GM13976 (cell line): ENCODE data around the gene AR.

Experiments used
- DNase-seq: peaks from one replicate; pipeline ENCODE4 v3.0.0; 2012; ENCODE audit warnings: low spot score
- in situ Hi-C: fragments of 300-500 bp; cut with MboI; formaldehyde crosslinking; loops from one replicate; pipeline ENCODE4 v1.12.0; 2022; ENCODE audit warnings: low sequenced_read_pairs, mixed read lengths, inconsistent platforms; ENCODE audit not compliant: unreplicated experiment
- TF ChIP-seq, protein P1 (sequence below): IDR thresholded peaks from 2 replicates; pipeline ENCODE4 v1.5.1; 2012; ENCODE audit warnings: borderline replicate concordance, mild to moderate bottlenecking; ENCODE audit not compliant: insufficient read depth; ENCODE audit errors: extremely low read depth, missing control alignments, control extremely low read depth

Gene AR

DNA sequence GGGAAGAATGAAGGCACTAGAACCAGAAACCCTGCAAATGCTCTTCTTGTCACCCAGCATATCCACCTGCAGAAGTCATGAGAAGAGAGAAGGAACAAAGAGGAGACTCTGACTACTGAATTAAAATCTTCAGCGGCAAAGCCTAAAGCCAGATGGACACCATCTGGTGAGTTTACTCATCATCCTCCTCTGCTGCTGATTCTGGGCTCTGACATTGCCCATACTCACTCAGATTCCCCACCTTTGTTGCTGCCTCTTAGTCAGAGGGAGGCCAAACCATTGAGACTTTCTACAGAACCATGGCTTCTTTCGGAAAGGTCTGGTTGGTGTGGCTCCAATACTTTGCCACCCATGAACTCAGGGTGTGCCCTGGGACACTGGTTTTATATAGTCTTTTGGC lies 181.7 kb downstream of the AR start:
- no peak for DNase-seq
- TF ChIP-seq, protein P1, sequence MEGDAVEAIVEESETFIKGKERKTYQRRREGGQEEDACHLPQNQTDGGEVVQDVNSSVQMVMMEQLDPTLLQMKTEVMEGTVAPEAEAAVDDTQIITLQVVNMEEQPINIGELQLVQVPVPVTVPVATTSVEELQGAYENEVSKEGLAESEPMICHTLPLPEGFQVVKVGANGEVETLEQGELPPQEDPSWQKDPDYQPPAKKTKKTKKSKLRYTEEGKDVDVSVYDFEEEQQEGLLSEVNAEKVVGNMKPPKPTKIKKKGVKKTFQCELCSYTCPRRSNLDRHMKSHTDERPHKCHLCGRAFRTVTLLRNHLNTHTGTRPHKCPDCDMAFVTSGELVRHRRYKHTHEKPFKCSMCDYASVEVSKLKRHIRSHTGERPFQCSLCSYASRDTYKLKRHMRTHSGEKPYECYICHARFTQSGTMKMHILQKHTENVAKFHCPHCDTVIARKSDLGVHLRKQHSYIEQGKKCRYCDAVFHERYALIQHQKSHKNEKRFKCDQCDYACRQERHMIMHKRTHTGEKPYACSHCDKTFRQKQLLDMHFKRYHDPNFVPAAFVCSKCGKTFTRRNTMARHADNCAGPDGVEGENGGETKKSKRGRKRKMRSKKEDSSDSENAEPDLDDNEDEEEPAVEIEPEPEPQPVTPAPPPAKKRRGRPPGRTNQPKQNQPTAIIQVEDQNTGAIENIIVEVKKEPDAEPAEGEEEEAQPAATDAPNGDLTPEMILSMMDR, result no peak
- in situ Hi-C loops, result no loop called here

DNA sequence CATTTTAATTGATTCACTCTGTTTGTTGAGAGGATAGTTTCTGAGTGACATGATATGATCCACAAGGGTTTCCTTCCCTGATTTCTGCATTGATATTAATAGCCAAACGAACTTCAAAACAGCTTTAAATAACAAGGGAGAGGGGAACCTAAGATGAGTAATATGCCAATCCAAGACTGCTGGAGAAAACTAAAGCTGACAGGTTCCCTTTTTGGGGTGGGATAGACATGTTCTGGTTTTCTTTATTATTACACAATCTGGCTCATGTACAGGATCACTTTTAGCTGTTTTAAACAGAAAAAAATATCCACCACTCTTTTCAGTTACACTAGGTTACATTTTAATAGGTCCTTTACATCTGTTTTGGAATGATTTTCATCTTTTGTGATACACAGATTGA lies 182.2 kb downstream of the AR start:
- in situ Hi-C loops, result no loop called here
- no peak for DNase-seq
- TF ChIP-seq, protein P1, result no peak

DNA sequence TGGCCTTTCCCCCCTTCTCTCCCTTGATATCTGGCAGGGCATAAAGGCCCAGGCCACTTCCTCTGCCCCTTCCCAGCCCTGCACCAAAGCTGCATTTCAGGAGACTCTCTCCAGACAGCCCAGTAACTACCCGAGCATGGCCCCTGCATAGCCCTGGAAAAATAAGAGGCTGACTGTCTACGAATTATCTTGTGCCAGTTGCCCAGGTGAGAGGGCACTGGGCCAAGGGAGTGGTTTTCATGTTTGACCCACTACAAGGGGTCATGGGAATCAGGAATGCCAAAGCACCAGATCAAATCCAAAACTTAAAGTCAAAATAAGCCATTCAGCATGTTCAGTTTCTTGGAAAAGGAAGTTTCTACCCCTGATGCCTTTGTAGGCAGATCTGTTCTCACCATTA lies 183.8 kb downstream of the AR start:
- in situ Hi-C loops, result no loop called here
- no peak for DNase-seq
- TF ChIP-seq, protein P1, result no peak

DNA sequence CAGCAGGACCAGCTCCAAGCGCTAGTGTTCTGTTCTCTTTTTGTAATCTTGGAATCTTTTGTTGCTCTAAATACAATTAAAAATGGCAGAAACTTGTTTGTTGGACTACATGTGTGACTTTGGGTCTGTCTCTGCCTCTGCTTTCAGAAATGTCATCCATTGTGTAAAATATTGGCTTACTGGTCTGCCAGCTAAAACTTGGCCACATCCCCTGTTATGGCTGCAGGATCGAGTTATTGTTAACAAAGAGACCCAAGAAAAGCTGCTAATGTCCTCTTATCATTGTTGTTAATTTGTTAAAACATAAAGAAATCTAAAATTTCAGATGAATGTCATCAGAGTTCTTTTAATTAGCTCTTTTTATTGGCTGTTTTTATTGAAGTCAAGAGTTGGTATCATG lies 186.5 kb downstream of the AR start:
- TF ChIP-seq, protein P1, result no peak
- in situ Hi-C loops, result no loop called here

DNA sequence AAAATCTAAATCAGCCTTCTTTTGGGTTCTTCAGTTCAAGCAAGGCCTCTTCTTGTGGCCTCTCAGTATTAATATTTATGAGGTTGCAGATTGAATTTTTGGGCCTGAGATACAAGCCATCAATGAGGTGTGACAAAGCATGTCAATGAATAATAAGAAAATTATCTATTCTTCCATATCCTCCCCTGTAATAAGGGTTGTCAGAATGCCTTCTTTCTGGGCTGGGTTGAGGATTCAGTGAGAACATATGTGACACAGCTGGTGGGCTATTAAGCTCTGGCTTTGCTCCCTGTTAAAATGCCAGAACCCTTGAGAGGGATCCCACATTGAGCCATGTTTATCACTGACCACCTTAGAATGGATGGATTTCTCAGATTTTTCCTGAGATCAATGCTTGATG lies 187.2 kb downstream of the AR start:
- TF ChIP-seq, protein P1, result no peak
- in situ Hi-C loops, result no loop called here
- no peak for DNase-seq

More for the DNA sequence above, 186.5 kb downstream of the AR start:
- no peak for DNase-seq

DNA sequence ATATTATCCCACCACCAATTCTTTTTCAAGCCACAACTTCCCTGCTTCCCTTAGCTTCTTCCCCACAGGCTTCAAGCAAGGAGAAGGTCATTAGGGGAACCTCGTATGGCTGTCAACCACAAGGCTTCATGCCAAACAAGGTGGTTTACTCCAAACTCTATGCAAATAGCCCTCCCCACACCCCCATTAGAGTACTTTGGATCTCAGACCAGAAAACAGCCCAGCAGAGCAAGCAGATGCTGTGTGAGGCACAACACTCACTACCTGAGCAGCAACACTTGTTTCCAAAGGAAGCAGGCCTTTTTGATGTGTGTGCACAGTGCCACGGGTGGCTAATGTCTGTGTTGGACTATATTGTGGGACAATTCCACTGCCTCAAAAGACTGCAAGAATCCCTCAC lies 189.0 kb downstream of the AR start:
- in situ Hi-C loops, result no loop called here
- DNase-seq, result no peak
- TF ChIP-seq, protein P1, result no peak

DNA sequence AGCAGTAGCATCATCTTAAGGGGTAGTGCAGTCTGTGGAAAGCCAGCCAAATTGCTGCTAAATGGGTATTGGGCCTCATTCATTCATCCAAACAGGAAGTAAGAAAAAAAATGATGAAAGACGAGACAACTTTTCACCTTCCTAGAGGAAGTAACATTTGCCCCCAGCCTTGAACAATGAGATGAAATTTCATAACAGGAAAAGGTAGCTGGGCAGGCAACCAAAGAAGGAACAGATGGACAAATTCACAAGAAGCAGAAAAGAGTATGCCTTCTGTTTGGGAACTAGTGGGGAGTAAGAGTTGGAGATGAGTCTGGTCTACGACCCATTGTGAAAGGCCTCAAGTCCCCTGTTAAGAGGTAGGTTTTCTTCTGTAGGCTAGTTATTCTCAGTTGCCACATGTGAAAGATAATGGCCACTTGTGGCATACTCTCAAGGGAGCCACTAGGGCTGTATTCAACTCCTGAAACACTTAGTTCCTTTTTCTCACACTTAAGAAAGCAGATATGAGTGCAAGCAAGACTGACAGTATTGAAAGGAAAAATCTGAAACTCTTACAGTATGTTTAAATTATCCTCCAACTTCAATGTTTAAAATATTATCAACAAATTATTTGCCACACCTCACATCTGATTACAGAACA lies 190.4 kb downstream of the AR start:
- in situ Hi-C loops, result no loop called here
- TF ChIP-seq, protein P1, result no peak
- DNase-seq, result no peak
